Head of caudate nucleus (tissue), 42 donors: Measurements from ENCODE around the gene MFAP4.
"Not testable (repeated sequence)": the region's sequence is repeated elsewhere in the genome, so short reads cannot be mapped to it uniquely, and the experiment has no call there.

ENCODE experiments used
- DNase-seq, 42 donors: peaks; one replicate each; pipeline versions ENCODE4 v3.0.0 to v3.0.0-alpha.2; 2020 to 2021; ENCODE audit warnings: mixed read lengths in 7 of 42
- intact Hi-C: fragments of 100-400 bp; cut with DNase I; formaldehyde crosslinking; loops from one replicate; pipeline ENCODE4 v1.15.0; 2022

MFAP4 gene

GRCh38 chr17:19363460-19364035 lies 23.4 kb downstream of the MFAP4 start:
- intact Hi-C loops, result no loop called here
- peak in 1 of 42 donors; percentile 0 for DNase-seq

- DNase-seq, result peak in 1 of 42 donors; percentile 2
- intact Hi-C loops, result no loop called here
These were observed 23.9 kb downstream of the MFAP4 start for GRCh38 chr17:19363114-19363438.

GRCh38 chr17:19362277-19363113 lies 24.5 kb downstream of the MFAP4 start, which contains the start of gene B9D1:
Gene B9D1 (minus strand): TSS chr17:19362723. CDS start chr17:19362569, 154 bp downstream.
- DNase-seq, result peak; percentile 88 to 97 (median 94)
- intact Hi-C loops, result no loop called here

- intact Hi-C loops, result no loop called here
- no peak for DNase-seq
These were observed 25.1 kb downstream of the MFAP4 start for GRCh38 chr17:19361944-19362276.

GRCh38 chr17:19361326-19361725 lies 25.7 kb downstream of the MFAP4 start:
- peak in 15 of 42 donors; percentile 11 to 74 (median 56) for DNase-seq
- intact Hi-C loops, result no loop called here

- DNase-seq, result peak in 9 of 42 donors; percentile 3 to 69 (median 61)
- intact Hi-C loops, result no loop called here
These were observed 26.2 kb downstream of the MFAP4 start for GRCh38 chr17:19360772-19361171.

- intact Hi-C loops, result loop anchor here (10.0 kb wide), 1 partner anchor 75 kb away; no protein-coding TSS in a partner anchor
- DNase-seq, result no peak
These were observed 27.1 kb downstream of the MFAP4 start for GRCh38 chr17:19359856-19360255.

GRCh38 chr17:19359151-19359550 lies 27.8 kb downstream of the MFAP4 start:
- DNase-seq, result peak in 2 of 42 donors; percentile 0 to 26
- intact Hi-C loops, result loop anchor here (10.0 kb wide), 1 partner anchor 76 kb away; no protein-coding TSS in a partner anchor

- intact Hi-C loops, result loop anchor here (10.0 kb wide), 1 partner anchor 77 kb away; no protein-coding TSS in a partner anchor
- peak in 4 of 42 donors; percentile 6 to 49 (median 18) for DNase-seq
These were observed 29.2 kb downstream of the MFAP4 start for GRCh38 chr17:19357761-19358160.

GRCh38 chr17:19357351-19357750 lies 29.6 kb downstream of the MFAP4 start:
- intact Hi-C loops, result loop anchor here (10.0 kb wide), 1 partner anchor 77 kb away; no protein-coding TSS in a partner anchor
- peak in 1 of 42 donors; percentile 28 for DNase-seq

- intact Hi-C loops, result loop anchor here (10.0 kb wide), 1 partner anchor 80 kb away; no protein-coding TSS in a partner anchor
- DNase-seq, result no peak
These were observed 32.2 kb downstream of the MFAP4 start for GRCh38 chr17:19354748-19355147.

- intact Hi-C loops, result loop anchor here (10.0 kb wide), 1 partner anchor 81 kb away; no protein-coding TSS in a partner anchor
- not testable (repeated sequence) for DNase-seq
These were observed 33.6 kb downstream of the MFAP4 start for GRCh38 chr17:19353401-19353800.

GRCh38 chr17:19348806-19349205 lies 38.2 kb downstream of the MFAP4 start:
- DNase-seq, result peak in 6 of 42 donors; percentile 6 to 23 (median 12)
- intact Hi-C loops, result no loop called here

- DNase-seq, result peak in 6 of 42 donors; percentile 3 to 31 (median 12)
- intact Hi-C loops, result no loop called here
These were observed 38.8 kb downstream of the MFAP4 start for GRCh38 chr17:19348081-19348650.

- peak in 10 of 42 donors; percentile 9 to 38 (median 20) for DNase-seq
- intact Hi-C loops, result no loop called here
These were observed 39.5 kb downstream of the MFAP4 start for GRCh38 chr17:19347323-19348080.

GRCh38 chr17:19346351-19347255 lies 40.4 kb downstream of the MFAP4 start:
- DNase-seq, result peak in 25 of 42 donors; percentile 21 to 79 (median 56)
- intact Hi-C loops, result no loop called here

- intact Hi-C loops, result no loop called here
- DNase-seq, result peak in 7 of 42 donors; percentile 6 to 26 (median 15)
These were observed 41.3 kb downstream of the MFAP4 start for GRCh38 chr17:19345486-19346350.
